ENCODE data around the gene IL2RG.

DNA sequence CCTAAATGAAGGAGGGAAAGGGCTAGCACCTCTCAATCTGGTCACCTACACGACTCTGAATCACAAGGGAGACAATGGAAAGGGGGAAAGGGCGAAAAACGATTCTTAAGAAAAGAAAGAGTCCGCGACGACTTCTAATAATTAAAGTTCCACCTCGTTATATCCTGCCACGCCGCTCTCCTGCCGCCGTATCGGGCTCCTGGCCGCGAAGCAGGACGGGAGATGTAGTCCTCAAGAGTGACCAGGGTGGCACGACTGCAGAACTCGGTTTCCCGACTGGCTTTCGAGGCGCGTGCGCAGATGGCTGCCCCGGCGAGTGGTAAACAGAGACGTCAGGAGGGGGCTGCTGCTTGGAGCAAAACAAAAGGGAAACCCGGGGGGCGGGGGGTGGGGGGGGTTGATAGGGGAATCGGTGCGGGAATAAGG lies 15.8 kb downstream of the IL2RG start, which contains the start of gene FOXO4:
- TF ChIP-seq, protein P1, sequence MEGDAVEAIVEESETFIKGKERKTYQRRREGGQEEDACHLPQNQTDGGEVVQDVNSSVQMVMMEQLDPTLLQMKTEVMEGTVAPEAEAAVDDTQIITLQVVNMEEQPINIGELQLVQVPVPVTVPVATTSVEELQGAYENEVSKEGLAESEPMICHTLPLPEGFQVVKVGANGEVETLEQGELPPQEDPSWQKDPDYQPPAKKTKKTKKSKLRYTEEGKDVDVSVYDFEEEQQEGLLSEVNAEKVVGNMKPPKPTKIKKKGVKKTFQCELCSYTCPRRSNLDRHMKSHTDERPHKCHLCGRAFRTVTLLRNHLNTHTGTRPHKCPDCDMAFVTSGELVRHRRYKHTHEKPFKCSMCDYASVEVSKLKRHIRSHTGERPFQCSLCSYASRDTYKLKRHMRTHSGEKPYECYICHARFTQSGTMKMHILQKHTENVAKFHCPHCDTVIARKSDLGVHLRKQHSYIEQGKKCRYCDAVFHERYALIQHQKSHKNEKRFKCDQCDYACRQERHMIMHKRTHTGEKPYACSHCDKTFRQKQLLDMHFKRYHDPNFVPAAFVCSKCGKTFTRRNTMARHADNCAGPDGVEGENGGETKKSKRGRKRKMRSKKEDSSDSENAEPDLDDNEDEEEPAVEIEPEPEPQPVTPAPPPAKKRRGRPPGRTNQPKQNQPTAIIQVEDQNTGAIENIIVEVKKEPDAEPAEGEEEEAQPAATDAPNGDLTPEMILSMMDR (IDR thresholded peaks at IDR 0.05) = no peak
- no peak for TF ChIP-seq EZH2 (IDR thresholded peaks at IDR 0.05; ENCODE audit: borderline replicate concordance, insufficient read depth, low read depth, low read length, poor library complexity, severe bottlenecking)

Data from B cell (primary cell).